Coronary artery (tissue), 2 donors: ENCODE measurements around the gene DYSF.

Experiments
- DNase-seq: peaks from one replicate; pipeline ENCODE4 v3.0.0-alpha.2; 2017; ENCODE audit warnings: low spot score
- H3K27ac ChIP-seq, 2 donors: fragments of 200-600 bp; sonication (generic); one replicate each; pipeline ENCODE4 v1.5.1; 2016 to 2019
- H3K4me3 ChIP-seq: fragments of 200-600 bp; sonication (generic); 2 replicates; pipeline ENCODE4 v1.5.1; 2016; ENCODE audit warnings: mild to moderate bottlenecking, moderate library complexity
- TF ChIP-seq, protein P1 (sequence below): fragments of 200-600 bp; sonication (generic); IDR thresholded peaks from one replicate; pipeline ENCODE4 v1.5.1; 2019; ENCODE audit warnings: antibody characterized with exemption

Gene DYSF

GRCh38 chr2:71551631-71551915 is 98.2 kb downstream of the DYSF start:
- no peak for DNase-seq

GRCh38 chr2:71552356-71552755 is 99.0 kb downstream of the DYSF start:
- Histone ChIP-seq H3K4me3 (no peak overlapping the region), H3K27ac (no peak overlapping the region)
- no peak for DNase-seq
- TF ChIP-seq, protein P1, sequence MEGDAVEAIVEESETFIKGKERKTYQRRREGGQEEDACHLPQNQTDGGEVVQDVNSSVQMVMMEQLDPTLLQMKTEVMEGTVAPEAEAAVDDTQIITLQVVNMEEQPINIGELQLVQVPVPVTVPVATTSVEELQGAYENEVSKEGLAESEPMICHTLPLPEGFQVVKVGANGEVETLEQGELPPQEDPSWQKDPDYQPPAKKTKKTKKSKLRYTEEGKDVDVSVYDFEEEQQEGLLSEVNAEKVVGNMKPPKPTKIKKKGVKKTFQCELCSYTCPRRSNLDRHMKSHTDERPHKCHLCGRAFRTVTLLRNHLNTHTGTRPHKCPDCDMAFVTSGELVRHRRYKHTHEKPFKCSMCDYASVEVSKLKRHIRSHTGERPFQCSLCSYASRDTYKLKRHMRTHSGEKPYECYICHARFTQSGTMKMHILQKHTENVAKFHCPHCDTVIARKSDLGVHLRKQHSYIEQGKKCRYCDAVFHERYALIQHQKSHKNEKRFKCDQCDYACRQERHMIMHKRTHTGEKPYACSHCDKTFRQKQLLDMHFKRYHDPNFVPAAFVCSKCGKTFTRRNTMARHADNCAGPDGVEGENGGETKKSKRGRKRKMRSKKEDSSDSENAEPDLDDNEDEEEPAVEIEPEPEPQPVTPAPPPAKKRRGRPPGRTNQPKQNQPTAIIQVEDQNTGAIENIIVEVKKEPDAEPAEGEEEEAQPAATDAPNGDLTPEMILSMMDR = no peak

More at GRCh38 chr2:71551631-71551915, 98.2 kb downstream of the DYSF start:
- H3K27ac ChIP-seq = no peak overlapping the region
- TF ChIP-seq, protein P1 = no peak
- H3K4me3 ChIP-seq = no peak overlapping the region

GRCh38 chr2:71552861-71553301 is 99.5 kb downstream of the DYSF start:
- TF ChIP-seq, protein P1 = no peak
- Histone ChIP-seq H3K4me3 (no peak overlapping the region), H3K27ac (no peak overlapping the region)
- DNase-seq = no peak

DNA sequence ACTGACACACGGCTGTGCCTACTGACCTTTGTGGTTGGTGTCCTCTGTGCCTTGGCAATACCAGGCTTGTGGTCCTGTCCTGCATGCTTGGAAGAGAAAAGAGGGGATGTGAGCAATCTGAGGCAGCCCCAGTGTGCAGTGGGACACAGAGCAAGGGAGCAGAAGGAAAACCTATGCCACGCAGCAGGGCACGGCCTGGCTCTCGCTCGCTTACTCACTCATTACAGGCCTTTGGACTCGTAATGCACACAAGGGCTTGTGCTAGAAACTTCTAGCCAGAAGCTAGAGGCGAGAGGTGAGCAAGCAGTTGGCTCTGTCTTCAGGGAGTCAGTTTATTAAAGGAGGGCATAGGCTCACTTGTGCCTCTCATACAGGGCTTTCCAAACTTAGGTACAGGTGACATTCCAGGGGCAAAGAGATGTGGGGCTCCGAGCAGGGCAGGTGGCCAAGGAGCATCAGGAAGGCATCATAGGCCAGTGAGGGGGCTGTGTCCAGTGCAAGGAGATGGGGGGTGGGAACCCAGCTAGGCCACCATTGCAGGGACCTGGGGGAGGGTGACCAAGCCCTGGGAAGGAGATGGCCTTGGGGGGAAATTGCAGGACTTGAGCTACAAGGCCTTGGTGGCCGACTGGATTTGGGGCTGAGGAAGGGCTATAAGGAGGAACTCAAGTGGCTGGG is 100.8 kb downstream of the DYSF start:
- H3K27ac ChIP-seq = no peak overlapping the region
- H3K4me3 ChIP-seq = no peak overlapping the region
- DNase-seq = no peak
- TF ChIP-seq, protein P1 = no peak

- TF ChIP-seq, protein P1 = no peak
- H3K4me3 ChIP-seq = no peak overlapping the region
- no peak overlapping the region for H3K27ac ChIP-seq
- DNase-seq = no peak
Observed at GRCh38 chr2:71554706-71555056, 101.3 kb downstream of the DYSF start.

DNA sequence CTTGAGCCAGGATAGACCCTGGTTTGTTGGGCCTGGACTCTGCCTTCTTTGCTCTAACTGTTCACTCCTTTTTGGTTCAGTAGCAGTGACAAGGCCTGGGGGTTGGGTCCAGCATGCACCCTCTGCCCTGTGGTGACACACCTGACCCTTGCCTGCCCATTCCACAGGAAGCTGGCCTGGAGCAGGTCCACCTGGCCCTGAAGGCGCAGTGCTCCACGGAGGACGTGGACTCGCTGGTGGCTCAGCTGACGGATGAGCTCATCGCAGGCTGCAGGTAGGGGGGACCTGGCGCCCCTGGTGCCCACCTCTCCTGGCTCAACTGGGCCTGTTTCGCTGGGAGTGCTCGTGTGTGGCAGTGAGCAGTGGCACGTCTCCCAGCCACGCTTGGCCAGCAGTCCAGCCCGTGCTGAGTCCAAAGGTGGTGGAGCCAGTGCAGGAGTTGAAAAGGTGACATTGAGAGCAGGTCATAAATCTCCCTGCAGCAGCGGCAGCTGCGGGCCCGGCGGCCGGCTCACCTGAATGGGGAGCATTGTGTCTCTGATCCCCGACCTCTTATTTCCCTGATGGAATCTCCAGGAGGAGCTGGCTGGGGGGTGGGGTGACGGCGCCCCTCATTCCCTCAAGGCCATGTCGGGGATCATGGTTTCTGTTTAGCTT is 102.6 kb downstream of the DYSF start:
- Histone ChIP-seq H3K27ac (no peak overlapping the region), H3K4me3 (no peak overlapping the region)
- TF ChIP-seq, protein P1 = no peak
- no peak for DNase-seq

GRCh38 chr2:71556692-71557250 is 103.4 kb downstream of the DYSF start:
- no peak for DNase-seq
- no peak overlapping the region for H3K27ac ChIP-seq
- TF ChIP-seq, protein P1 = no peak
- no peak overlapping the region for H3K4me3 ChIP-seq
